Upper lobe of left lung (tissue), 4 donors: ENCODE data around the gene AK9.

Experiments
- POLR2A ChIP-seq, 4 donors: fragments of 450-650 bp; IDR thresholded peaks; one replicate each; pipeline ENCODE4 v1.5.1; 2016 to 2017; ENCODE audit warnings: antibody characterized with exemption in 4 of 4, mild to moderate bottlenecking in 2 of 4
- POLR2AphosphoS5 ChIP-seq, 2 donors: sonication (generic); formaldehyde crosslinking; IDR thresholded peaks; one replicate each; pipeline ENCODE4 v1.5.1; 2017; ENCODE audit warnings: antibody characterized with exemption in 2 of 2
- TF ChIP-seq, protein P1 (sequence below), 6 experiments: fragments of 450-650 bp in 4 of 6; fragments of 200-600 bp in 2 of 6; sonication (generic) in 2 of 6; IDR thresholded peaks; one replicate each; pipeline ENCODE4 v1.5.1; 2016 to 2019; ENCODE audit warnings: antibody characterized with exemption in 6 of 6

DNA sequence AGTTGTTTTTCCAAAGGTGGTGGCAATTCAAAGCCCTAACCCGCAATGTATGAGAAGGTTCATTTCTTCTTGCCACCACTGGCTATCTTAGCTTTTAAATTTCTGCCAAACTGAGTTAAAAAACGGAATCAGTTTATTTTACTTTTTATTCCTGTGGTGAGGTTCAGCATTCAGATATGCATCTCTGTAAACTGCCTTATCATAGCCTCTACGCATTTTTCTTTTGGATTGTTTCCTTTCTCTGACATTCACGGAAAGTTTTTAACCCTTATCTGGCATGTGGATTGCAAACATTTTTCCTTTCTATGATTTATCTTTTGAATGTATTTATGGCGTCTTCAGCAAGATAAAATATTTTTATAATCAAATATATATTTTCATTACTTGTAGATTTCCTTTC is 37.7 kb downstream of the AK9 start:
- TF ChIP-seq, protein P1, sequence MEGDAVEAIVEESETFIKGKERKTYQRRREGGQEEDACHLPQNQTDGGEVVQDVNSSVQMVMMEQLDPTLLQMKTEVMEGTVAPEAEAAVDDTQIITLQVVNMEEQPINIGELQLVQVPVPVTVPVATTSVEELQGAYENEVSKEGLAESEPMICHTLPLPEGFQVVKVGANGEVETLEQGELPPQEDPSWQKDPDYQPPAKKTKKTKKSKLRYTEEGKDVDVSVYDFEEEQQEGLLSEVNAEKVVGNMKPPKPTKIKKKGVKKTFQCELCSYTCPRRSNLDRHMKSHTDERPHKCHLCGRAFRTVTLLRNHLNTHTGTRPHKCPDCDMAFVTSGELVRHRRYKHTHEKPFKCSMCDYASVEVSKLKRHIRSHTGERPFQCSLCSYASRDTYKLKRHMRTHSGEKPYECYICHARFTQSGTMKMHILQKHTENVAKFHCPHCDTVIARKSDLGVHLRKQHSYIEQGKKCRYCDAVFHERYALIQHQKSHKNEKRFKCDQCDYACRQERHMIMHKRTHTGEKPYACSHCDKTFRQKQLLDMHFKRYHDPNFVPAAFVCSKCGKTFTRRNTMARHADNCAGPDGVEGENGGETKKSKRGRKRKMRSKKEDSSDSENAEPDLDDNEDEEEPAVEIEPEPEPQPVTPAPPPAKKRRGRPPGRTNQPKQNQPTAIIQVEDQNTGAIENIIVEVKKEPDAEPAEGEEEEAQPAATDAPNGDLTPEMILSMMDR (IDR thresholded peaks at IDR 0.05) = no peak
- TF ChIP-seq POLR2A (IDR thresholded peaks at IDR 0.05) (no peak), POLR2AphosphoS5 (IDR thresholded peaks at IDR 0.05) (no peak)
